Measurements from ENCODE around the gene SLC25A13.

DNA sequence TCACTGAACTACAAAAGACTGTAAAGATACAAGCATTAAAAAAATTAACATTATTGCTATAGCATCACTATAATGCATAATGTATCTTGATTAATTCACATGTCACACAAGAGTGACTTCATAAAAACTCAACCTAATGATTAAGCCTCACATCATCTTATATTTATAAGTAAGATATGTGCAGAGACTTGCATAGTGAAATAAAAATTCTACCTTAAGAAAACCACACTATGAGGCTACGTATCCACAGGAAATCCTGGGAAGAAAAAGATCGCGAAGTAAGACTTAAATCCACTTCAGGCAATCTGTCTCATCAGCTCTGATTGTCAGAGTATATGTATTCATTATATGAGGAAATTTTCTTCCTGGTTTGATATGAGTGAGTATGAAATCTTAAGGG, 160.0 kb downstream of the SLC25A13 start:
- TF ChIP-seq CTCF (IDR thresholded peaks at IDR 0.05) (no peak), POLR2A (IDR thresholded peaks at IDR 0.05) (no peak)
